ENCODE results near the gene GPR156. TPM values are rescaled to one million over a fixed set of nuclear protein-coding genes. Genes with fewer than 3 reads are reported as not detected.
A peak's percentile ranks its signal among the peaks of the same experiment; 100 is the strongest.

The GPR156 gene
- polyA plus RNA-seq, 1 of the 3 experiments (the other 2 are of a cell fraction), result 0.31 TPM

DNA sequence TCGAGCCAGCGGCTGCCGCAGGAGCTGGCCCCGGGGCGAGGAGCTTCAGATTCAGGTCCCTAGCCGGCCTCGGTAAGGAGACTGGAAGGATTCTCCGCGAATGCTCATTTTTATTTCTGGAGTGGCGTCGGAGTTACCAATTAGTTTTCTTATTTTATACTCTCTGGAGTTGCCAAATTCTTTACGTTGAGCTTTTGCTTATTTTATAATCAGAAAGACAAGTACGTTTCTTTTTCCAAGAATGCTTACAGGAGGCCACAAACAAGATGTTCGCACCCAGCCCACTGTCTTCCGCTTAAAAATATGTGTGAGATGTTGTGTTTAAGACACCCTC, 453 bp upstream of the GPR156 start:
- Histone ChIP-seq H3K79me2 (ENCODE audit: insufficient read depth) (no peaks in the 10 kb centered on the region), H3K27me3 (ENCODE audit: insufficient read depth) (no peaks in the 10 kb centered on the region), H3F3A (replicated peaks; ENCODE audit: insufficient read depth) (no peaks in the 10 kb centered on the region), H3K4me3 (ENCODE audit: low read depth in 2 of 2, low read length in 1 of 2) (peak overlapping the region; percentile 47 to 56; a peak in 3 of 4 replicates), H2AFZ (ENCODE audit: low read depth) (peak overlapping the region; percentile 78; the same call in 1 of the 2 replicates), H3K9me3 (no peaks in the 10 kb centered on the region), H4K20me1 (ENCODE audit: insufficient read depth) (no peaks in the 10 kb centered on the region), H3K4me1 (ENCODE audit: control insufficient read depth in 1 of 2, insufficient read depth in 2 of 2, low read depth in 1 of 2, low read length in 1 of 2) (peaks cover 0 to 8% of the 10 kb centered on the region in 2 experiments; a peak in 1 of 4 replicates), H3K36me3 (replicated peaks in 1 of 2; ENCODE audit: control insufficient read depth in 1 of 2, insufficient read depth in 2 of 2, low read length in 1 of 2) (no peaks in the 10 kb centered on the region), H3K27ac (ENCODE audit: low read depth in 2 of 2, low read length in 1 of 2) (no peak overlapping the region), H3K9me2 (no peaks in the 10 kb centered on the region), H3K9ac (no peak overlapping the region), H3K4me2 (peak overlapping the region; percentile 70)
- whole genome bisulfite sequencing (ENCODE audit: low lambda C conversion rate), result 77% methylated on average over 12 of the region's 15 CpGs
- TF ChIP-seq, protein P1, sequence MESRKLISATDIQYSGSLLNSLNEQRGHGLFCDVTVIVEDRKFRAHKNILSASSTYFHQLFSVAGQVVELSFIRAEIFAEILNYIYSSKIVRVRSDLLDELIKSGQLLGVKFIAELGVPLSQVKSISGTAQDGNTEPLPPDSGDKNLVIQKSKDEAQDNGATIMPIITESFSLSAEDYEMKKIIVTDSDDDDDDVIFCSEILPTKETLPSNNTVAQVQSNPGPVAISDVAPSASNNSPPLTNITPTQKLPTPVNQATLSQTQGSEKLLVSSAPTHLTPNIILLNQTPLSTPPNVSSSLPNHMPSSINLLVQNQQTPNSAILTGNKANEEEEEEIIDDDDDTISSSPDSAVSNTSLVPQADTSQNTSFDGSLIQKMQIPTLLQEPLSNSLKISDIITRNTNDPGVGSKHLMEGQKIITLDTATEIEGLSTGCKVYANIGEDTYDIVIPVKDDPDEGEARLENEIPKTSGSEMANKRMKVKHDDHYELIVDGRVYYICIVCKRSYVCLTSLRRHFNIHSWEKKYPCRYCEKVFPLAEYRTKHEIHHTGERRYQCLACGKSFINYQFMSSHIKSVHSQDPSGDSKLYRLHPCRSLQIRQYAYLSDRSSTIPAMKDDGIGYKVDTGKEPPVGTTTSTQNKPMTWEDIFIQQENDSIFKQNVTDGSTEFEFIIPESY (IDR thresholded peaks at IDR 0.05; ENCODE audit: borderline replicate concordance, low read depth), result no peak
- TF ChIP-seq, protein P2, sequence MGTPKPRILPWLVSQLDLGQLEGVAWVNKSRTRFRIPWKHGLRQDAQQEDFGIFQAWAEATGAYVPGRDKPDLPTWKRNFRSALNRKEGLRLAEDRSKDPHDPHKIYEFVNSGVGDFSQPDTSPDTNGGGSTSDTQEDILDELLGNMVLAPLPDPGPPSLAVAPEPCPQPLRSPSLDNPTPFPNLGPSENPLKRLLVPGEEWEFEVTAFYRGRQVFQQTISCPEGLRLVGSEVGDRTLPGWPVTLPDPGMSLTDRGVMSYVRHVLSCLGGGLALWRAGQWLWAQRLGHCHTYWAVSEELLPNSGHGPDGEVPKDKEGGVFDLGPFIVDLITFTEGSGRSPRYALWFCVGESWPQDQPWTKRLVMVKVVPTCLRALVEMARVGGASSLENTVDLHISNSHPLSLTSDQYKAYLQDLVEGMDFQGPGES (IDR thresholded peaks at IDR 0.05; ENCODE audit: low read depth, low read length), result no peak
- TF ChIP-seq TCF12 (IDR thresholded peaks at IDR 0.05) (no peak), NFIC (IDR thresholded peaks at IDR 0.05; ENCODE audit: borderline replicate concordance) (no peak), RFX5 (IDR thresholded peaks at IDR 0.05; ENCODE audit: low read length) (no peak), RAD21 (IDR thresholded peaks at IDR 0.05; ENCODE audit: low read length) (no peak), YY1 (IDR thresholded peaks at IDR 0.05; ENCODE audit: low read depth) (no peak), CHD2 (IDR thresholded peaks at IDR 0.05; ENCODE audit: low read length, partially characterized antibody) (no peak), SIN3A (IDR thresholded peaks at IDR 0.05; ENCODE audit: borderline replicate concordance, low read depth, low read length) (no peak), RCOR1 (IDR thresholded peaks at IDR 0.05; ENCODE audit: low read length) (no peak), FOXM1 (IDR thresholded peaks at IDR 0.05; ENCODE audit: low read depth) (no peak), GABPA (IDR thresholded peaks at IDR 0.05; ENCODE audit: low read depth) (no peak), NRF1 (IDR thresholded peaks at IDR 0.05; ENCODE audit: low read depth, low read length) (no peak), FOXJ3 (CRISPR knock-in tag; IDR thresholded peaks at IDR 0.05) (no peak), GATA2 (CRISPR knock-in tag; IDR thresholded peaks at IDR 0.05) (no peak)
- TF ChIP-seq, protein P3, sequence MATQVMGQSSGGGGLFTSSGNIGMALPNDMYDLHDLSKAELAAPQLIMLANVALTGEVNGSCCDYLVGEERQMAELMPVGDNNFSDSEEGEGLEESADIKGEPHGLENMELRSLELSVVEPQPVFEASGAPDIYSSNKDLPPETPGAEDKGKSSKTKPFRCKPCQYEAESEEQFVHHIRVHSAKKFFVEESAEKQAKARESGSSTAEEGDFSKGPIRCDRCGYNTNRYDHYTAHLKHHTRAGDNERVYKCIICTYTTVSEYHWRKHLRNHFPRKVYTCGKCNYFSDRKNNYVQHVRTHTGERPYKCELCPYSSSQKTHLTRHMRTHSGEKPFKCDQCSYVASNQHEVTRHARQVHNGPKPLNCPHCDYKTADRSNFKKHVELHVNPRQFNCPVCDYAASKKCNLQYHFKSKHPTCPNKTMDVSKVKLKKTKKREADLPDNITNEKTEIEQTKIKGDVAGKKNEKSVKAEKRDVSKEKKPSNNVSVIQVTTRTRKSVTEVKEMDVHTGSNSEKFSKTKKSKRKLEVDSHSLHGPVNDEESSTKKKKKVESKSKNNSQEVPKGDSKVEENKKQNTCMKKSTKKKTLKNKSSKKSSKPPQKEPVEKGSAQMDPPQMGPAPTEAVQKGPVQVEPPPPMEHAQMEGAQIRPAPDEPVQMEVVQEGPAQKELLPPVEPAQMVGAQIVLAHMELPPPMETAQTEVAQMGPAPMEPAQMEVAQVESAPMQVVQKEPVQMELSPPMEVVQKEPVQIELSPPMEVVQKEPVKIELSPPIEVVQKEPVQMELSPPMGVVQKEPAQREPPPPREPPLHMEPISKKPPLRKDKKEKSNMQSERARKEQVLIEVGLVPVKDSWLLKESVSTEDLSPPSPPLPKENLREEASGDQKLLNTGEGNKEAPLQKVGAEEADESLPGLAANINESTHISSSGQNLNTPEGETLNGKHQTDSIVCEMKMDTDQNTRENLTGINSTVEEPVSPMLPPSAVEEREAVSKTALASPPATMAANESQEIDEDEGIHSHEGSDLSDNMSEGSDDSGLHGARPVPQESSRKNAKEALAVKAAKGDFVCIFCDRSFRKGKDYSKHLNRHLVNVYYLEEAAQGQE (IDR thresholded peaks at IDR 0.05; ENCODE audit: low read depth, low read length), result no peak
- TF ChIP-seq, protein P4, sequence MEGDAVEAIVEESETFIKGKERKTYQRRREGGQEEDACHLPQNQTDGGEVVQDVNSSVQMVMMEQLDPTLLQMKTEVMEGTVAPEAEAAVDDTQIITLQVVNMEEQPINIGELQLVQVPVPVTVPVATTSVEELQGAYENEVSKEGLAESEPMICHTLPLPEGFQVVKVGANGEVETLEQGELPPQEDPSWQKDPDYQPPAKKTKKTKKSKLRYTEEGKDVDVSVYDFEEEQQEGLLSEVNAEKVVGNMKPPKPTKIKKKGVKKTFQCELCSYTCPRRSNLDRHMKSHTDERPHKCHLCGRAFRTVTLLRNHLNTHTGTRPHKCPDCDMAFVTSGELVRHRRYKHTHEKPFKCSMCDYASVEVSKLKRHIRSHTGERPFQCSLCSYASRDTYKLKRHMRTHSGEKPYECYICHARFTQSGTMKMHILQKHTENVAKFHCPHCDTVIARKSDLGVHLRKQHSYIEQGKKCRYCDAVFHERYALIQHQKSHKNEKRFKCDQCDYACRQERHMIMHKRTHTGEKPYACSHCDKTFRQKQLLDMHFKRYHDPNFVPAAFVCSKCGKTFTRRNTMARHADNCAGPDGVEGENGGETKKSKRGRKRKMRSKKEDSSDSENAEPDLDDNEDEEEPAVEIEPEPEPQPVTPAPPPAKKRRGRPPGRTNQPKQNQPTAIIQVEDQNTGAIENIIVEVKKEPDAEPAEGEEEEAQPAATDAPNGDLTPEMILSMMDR (IDR thresholded peaks at IDR 0.05), result no peak
- TF ChIP-seq, protein P5, sequence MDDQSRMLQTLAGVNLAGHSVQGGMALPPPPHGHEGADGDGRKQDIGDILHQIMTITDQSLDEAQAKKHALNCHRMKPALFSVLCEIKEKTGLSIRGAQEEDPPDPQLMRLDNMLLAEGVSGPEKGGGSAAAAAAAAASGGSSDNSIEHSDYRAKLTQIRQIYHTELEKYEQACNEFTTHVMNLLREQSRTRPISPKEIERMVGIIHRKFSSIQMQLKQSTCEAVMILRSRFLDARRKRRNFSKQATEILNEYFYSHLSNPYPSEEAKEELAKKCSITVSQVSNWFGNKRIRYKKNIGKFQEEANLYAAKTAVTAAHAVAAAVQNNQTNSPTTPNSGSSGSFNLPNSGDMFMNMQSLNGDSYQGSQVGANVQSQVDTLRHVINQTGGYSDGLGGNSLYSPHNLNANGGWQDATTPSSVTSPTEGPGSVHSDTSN (IDR thresholded peaks at IDR 0.05), result no peak
- TF ChIP-seq, protein P6, sequence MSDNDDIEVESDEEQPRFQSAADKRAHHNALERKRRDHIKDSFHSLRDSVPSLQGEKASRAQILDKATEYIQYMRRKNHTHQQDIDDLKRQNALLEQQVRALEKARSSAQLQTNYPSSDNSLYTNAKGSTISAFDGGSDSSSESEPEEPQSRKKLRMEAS (IDR thresholded peaks at IDR 0.05; ENCODE audit: low read depth), result no peak
- TF ChIP-seq, protein P7, sequence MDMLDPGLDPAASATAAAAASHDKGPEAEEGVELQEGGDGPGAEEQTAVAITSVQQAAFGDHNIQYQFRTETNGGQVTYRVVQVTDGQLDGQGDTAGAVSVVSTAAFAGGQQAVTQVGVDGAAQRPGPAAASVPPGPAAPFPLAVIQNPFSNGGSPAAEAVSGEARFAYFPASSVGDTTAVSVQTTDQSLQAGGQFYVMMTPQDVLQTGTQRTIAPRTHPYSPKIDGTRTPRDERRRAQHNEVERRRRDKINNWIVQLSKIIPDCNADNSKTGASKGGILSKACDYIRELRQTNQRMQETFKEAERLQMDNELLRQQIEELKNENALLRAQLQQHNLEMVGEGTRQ (IDR thresholded peaks at IDR 0.05; ENCODE audit: borderline replicate concordance, low read depth, low read length), result no peak
- DNase-seq, result no peak
- ChIA-PET POLR2A (no interaction called here), CTCF (interaction anchor here (0.7 to 1.4 kb wide), 4 partner anchors 14 to 394 kb away, joined by 3 read pairs; no protein-coding TSS in a partner anchor)
